ENCODE measurements around the gene FGGY. TPM values are rescaled to one million over a fixed set of nuclear protein-coding genes. Genes with fewer than 3 reads are reported as not detected.
"Not testable (repeated sequence)": the region's sequence is repeated elsewhere in the genome, so short reads cannot be mapped to it uniquely, and the experiment has no call there.

The FGGY gene
- total and polyA plus RNA-seq, 5 experiments from 2014 or later = 5.7 to 11.1 (median 6.4) TPM

- DNase-seq = no peak
- ATAC-seq = no peak
- peaks cover 0 to 29% (median 7%) of the 10 kb centered on the region in 9 donors for H3K9me3 Mint-ChIP-seq
- H3K4me3 Mint-ChIP-seq = no peak overlapping the region
- H3K36me3 Mint-ChIP-seq = peaks cover 9 to 28% (median 18%) of the 10 kb centered on the region in 3 donors
- no peak overlapping the region for H3K27ac Mint-ChIP-seq
- POLR2A ChIA-PET = no interaction called here
- H3K27me3 Mint-ChIP-seq = no peaks in the 10 kb centered on the region
- H3K4me1 Mint-ChIP-seq = no peaks in the 10 kb centered on the region
Observed at GRCh38 chr1:59468828-59469428, 172.0 kb downstream of the FGGY start.

DNA sequence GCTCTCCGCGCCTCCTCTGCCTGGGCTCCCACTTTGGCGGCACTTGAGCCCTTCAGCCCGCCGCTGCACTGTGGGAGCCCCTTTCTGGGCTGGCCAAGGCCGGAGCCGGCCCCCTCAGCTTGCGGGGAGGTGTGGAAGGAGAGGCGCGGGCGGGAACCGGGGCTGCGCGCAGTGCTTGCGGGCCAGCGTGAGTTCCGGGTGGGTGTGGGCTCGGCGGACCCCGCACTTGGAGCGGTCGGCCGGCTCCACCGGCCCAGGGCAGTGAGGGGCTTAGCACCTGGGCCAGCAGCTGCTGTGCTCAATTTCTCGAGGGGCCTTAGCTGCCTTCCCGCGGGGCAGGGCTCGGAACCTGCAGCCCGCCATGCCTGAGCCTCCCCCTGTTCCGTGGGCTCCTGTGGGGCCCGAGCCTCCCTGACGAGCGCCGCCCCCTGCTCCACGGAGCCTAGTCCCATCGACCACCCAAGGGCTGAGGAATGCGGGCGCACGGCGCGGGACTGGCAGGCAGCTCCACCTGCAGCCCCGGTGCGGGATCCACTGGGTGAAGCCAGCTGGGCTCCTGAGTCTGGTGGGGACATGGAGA is 175.2 kb downstream of the FGGY start:
- DNase-seq, H3K27ac Mint-ChIP-seq, H3K27me3 Mint-ChIP-seq, POLR2A ChIA-PET, ATAC-seq, H3K4me1 Mint-ChIP-seq, H3K4me3 Mint-ChIP-seq: not testable (repeated sequence)
- Mint-ChIP-seq H3K36me3 (peaks cover 9 to 24% (median 22%) of the 10 kb centered on the region in 3 donors), H3K9me3 (peaks cover 0 to 21% (median 7%) of the 10 kb centered on the region in 9 donors)

- DNase-seq (no peak), ATAC-seq (no peak)
- Mint-ChIP-seq H3K4me1 (peaks cover 0 to 6% (median 2%) of the 10 kb centered on the region in 4 donors), H3K9me3 (peaks cover 0 to 16% (median 6%) of the 10 kb centered on the region in 9 donors), H3K36me3 (peaks cover 9 to 22% (median 17%) of the 10 kb centered on the region in 3 donors), H3K27ac (no peak overlapping the region), H3K27me3 (no peaks in the 10 kb centered on the region), H3K4me3 (no peak overlapping the region)
- POLR2A ChIA-PET = no interaction called here
Observed at GRCh38 chr1:59473831-59474230, 176.9 kb downstream of the FGGY start.

DNA sequence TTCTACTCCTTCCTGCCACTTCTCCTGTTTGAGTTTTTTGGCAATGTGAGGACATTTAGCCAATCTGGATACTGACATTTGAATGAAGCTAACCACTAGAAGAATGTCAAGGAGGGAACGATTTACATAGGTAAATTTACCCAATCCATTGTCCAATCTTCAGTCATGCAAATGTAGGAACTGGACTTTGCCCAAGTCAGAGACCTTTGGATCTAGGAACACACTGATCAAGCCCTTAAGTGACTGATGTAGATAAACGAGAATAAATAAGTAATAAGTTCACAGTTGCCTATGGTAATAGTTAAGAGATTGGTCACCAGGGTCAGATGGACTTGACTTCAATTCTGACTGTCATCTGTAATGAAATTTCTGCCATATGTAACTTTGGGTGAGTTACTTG is 177.6 kb downstream of the FGGY start:
- DNase-seq (no peak), ATAC-seq (no peak)
- peaks cover 9 to 22% (median 16%) of the 10 kb centered on the region in 3 donors for H3K36me3 Mint-ChIP-seq
- peaks cover 0 to 6% (median 2%) of the 10 kb centered on the region in 4 donors for H3K4me1 Mint-ChIP-seq
- H3K27ac Mint-ChIP-seq = no peak overlapping the region
- no peaks in the 10 kb centered on the region for H3K27me3 Mint-ChIP-seq
- H3K4me3 Mint-ChIP-seq = no peak overlapping the region
- peaks cover 0 to 11% (median 5%) of the 10 kb centered on the region in 9 donors for H3K9me3 Mint-ChIP-seq
- POLR2A ChIA-PET = no interaction called here

DNA sequence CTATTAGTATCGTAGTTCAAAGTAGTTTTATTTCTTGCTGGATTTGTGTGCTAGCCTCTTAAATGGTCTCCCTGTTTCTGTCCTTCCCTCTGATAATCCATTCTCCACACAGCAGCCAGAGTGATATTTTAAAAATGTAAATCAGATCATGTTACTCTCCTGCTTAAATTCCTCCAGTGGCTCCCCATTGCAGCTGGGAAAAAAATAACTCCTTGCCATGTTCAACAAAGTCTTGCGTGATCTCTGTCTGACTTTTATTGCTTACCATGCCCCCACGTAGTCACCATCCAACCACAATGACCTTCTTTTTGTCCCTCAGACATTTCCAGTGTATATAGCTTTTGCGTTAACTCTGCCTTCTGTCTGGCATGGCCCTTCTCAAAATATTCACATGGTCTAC is 178.8 kb downstream of the FGGY start:
- Mint-ChIP-seq H3K9me3 (peaks cover 0 to 5% (median 2%) of the 10 kb centered on the region in 9 donors), H3K27ac (peak overlapping the region in 1 of 10 donors; percentile 24), H3K27me3 (no peaks in the 10 kb centered on the region), H3K4me3 (no peak overlapping the region), H3K36me3 (peaks cover 5 to 20% (median 9%) of the 10 kb centered on the region in 3 donors), H3K4me1 (peaks cover 0 to 6% (median 2%) of the 10 kb centered on the region in 4 donors)
- POLR2A ChIA-PET = no interaction called here
- DNase-seq (no peak), ATAC-seq (no peak)

DNA sequence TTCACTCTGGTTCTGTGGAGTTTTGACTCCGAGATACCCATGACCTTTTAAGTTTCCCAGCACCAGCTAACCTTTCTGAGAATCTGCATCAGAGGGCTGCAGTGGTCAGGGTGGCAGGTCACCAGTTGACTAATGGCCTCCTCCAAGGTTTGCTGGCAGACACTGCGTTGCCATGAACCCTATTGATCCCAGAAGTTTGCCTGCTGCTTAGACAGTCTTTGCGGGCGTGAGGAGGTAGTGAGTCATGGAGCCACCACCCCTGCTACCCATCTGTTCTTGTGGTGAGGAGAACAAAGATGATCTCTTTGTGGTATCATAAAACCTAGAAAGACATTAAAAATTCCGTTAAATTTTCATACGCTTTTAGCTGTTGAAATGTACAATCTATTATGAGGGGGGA is 180.4 kb downstream of the FGGY start:
- Mint-ChIP-seq H3K9me3 (no peaks in the 10 kb centered on the region), H3K4me3 (no peak overlapping the region), H3K27ac (no peak overlapping the region), H3K27me3 (no peaks in the 10 kb centered on the region), H3K4me1 (peaks cover 0 to 6% (median 2%) of the 10 kb centered on the region in 4 donors), H3K36me3 (peaks cover 0 to 11% (median 5%) of the 10 kb centered on the region in 3 donors)
- DNase-seq (no peak), ATAC-seq (no peak)
- POLR2A ChIA-PET = no interaction called here

- Mint-ChIP-seq H3K27me3 (no peaks in the 10 kb centered on the region), H3K36me3 (peaks cover 0 to 11% (median 1%) of the 10 kb centered on the region in 3 donors), H3K9me3 (no peaks in the 10 kb centered on the region), H3K27ac (no peak overlapping the region), H3K4me3 (no peak overlapping the region), H3K4me1 (peaks cover 0 to 6% (median 2%) of the 10 kb centered on the region in 4 donors)
- no peak for DNase-seq
- POLR2A ChIA-PET = no interaction called here
- ATAC-seq = no peak
Observed at GRCh38 chr1:59477867-59478266, 181.0 kb downstream of the FGGY start.

DNA sequence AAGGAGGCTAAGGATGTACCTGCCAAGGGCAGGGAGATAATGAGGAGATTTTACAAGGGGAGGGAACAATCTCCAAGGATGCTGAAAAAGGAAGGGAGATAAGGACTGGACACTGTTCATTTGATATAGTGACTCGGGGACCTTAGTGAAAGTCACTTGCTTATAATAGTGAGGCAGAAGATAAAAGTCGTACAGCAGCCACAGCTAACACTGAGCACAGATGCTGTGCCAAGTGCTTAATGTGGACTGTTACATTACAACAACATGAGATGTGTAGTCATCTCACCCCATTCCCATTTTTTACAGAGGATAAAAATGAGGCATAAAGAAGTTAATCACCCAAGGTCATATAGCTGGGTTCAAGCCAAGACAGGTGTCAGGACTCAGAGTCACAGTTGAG is 181.9 kb downstream of the FGGY start:
- Mint-ChIP-seq H3K27me3 (no peaks in the 10 kb centered on the region), H3K4me1 (peaks cover 0 to 14% (median 2%) of the 10 kb centered on the region in 4 donors), H3K36me3 (peaks cover 0 to 4% (median 0%) of the 10 kb centered on the region in 3 donors), H3K4me3 (no peak overlapping the region), H3K9me3 (no peaks in the 10 kb centered on the region), H3K27ac (no peak overlapping the region)
- DNase-seq (no peak), ATAC-seq (no peak)
- POLR2A ChIA-PET = no interaction called here

DNA sequence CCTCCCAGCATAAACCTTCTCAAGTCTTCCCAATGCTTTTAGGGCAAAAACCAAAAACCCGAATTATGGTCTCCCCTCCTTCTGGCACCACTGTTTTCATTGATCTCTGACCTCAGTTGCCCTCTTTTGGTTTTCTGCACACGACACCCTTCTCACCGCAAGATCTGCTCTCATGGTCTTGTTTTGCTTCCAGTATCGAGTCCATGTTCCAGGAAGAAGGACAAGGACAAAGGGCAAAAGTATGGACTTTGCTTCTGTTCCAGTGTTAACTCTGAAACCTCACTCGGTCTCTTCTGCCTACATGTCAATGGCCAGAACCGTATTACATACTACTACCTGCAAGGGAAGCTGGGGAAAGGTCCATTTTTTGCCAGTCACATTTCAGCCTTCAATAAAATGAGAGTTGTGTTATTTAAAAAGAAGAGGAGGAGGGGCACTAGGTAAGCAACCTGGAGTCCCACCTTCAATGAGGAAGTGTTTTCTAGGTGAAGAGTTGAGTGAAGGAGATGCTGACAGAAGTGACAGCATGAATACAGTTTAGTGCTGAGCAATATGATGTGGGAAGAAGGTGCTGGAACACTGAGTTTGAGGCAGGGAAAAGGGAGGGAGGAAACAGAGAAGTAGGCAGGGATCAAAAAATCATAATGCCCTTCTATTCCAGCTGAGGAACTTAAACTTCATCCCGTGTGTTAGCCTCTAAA is 183.4 kb downstream of the FGGY start:
- Mint-ChIP-seq H3K27me3 (no peaks in the 10 kb centered on the region), H3K9me3 (no peaks in the 10 kb centered on the region), H3K36me3 (peaks cover 0 to 4% (median 0%) of the 10 kb centered on the region in 3 donors), H3K27ac (no peak overlapping the region), H3K4me3 (no peak overlapping the region), H3K4me1 (peaks cover 0 to 19% (median 2%) of the 10 kb centered on the region in 4 donors)
- POLR2A ChIA-PET = no interaction called here
- DNase-seq (no peak), ATAC-seq (no peak)

- Mint-ChIP-seq H3K36me3 (no peaks in the 10 kb centered on the region), H3K9me3 (no peaks in the 10 kb centered on the region), H3K27me3 (no peaks in the 10 kb centered on the region), H3K4me3 (no peak overlapping the region), H3K27ac (no peak overlapping the region), H3K4me1 (peaks cover 0 to 19% (median 2%) of the 10 kb centered on the region in 4 donors)
- no peak for DNase-seq
- POLR2A ChIA-PET = no interaction called here
- ATAC-seq = no peak
Observed at GRCh38 chr1:59481881-59482505, 185.1 kb downstream of the FGGY start.

- DNase-seq (no peak), ATAC-seq (no peak)
- Mint-ChIP-seq H3K4me3 (no peak overlapping the region), H3K27ac (no peak overlapping the region), H3K4me1 (peaks cover 0 to 13% (median 4%) of the 10 kb centered on the region in 4 donors), H3K36me3 (no peaks in the 10 kb centered on the region), H3K9me3 (no peaks in the 10 kb centered on the region), H3K27me3 (no peaks in the 10 kb centered on the region)
- POLR2A ChIA-PET = no interaction called here
Observed at GRCh38 chr1:59482986-59483385, 186.1 kb downstream of the FGGY start.

DNA sequence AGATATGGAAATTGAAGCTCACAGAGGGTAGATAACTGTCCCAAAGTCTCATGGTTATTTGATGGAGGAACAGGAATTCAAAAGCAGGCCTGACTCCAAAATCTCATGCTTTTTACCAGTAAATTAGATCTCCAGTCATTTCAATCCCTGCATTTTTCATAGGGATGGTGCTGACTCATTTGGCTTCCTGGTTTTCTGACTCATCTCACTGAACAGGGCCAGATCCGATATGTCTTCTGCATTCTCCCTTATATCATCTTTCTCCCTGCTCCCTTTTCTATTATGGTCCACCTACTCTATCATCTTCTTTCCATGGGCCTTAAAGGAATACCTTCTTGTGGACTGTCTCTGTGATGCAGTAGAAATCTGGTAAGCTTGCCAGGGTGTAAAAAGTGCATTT is 187.2 kb downstream of the FGGY start:
- no peaks in the 10 kb centered on the region for H3K27me3 Mint-ChIP-seq
- H3K4me1 Mint-ChIP-seq = peaks cover 0 to 13% (median 4%) of the 10 kb centered on the region in 4 donors
- no peak overlapping the region for H3K27ac Mint-ChIP-seq
- no peaks in the 10 kb centered on the region for H3K9me3 Mint-ChIP-seq
- no peaks in the 10 kb centered on the region for H3K36me3 Mint-ChIP-seq
- ATAC-seq (no peak), DNase-seq (no peak)
- no peak overlapping the region for H3K4me3 Mint-ChIP-seq
- POLR2A ChIA-PET = no interaction called here

DNA sequence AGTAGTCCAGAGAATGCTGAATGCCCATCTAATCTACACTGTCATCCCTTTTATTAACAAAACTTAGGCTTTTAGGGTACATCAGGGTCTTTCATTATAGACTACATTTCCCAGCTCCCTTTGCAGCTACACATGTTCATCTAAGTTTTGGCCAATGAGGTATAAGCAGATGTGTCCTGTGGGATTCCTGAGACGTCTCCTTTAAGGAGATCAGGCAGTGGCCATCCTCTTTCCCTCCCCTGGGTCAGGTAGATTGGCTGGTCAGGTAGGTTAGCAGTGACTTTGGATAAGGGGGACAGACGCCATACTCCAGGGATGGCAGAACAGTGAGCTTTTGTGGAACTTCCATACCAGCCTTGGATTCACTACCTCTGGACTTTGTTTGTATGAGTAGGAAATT is 188.3 kb downstream of the FGGY start:
- no peak for ATAC-seq
- Mint-ChIP-seq H3K4me3 (no peak overlapping the region), H3K27ac (no peak overlapping the region), H3K27me3 (no peaks in the 10 kb centered on the region), H3K9me3 (no peaks in the 10 kb centered on the region), H3K36me3 (peaks cover 0 to 2% (median 0%) of the 10 kb centered on the region in 3 donors), H3K4me1 (peaks cover 0 to 13% (median 5%) of the 10 kb centered on the region in 4 donors)
- no peak for DNase-seq
- POLR2A ChIA-PET = no interaction called here

Data from naive thymus-derived CD8-positive, alpha-beta T cell (primary cell).